B cell (primary cell): ENCODE data around the gene GRIK3. TPM values are rescaled to one million over a fixed set of nuclear protein-coding genes. Genes with fewer than 3 reads are reported as not detected.

Experiments used
- ATAC-seq: fragments of 200-7000 bp; cut with Tn5 transposase; one replicate; pipeline ENCODE4 v1.10.0; 2021; ENCODE audit warnings: low read depth, mild to moderate bottlenecking, moderate number of reproducible peaks, moderate library complexity
- CTCF ChIA-PET: fragments of 350-600 bp; sonication (Branson Sonifier 250); formaldehyde crosslinking; loops from one replicate; lab custom pipeline; 2021; ENCODE audit warnings: antibody characterized with exemption, inconsistent platforms; lab: Charles Lee
- POLR2A ChIA-PET: fragments of 350-600 bp; sonication (Branson Sonifier 250); formaldehyde crosslinking; loops from one replicate; lab custom pipeline; 2021; ENCODE audit warnings: antibody characterized with exemption; lab: Charles Lee
- DNase-seq: peaks from one replicate; pipeline ENCODE4 v3.0.0; 2013
- H2AFZ ChIP-seq: 2 replicates; pipeline ENCODE4 v1.6.1; 2012; ENCODE audit warnings: mild to moderate bottlenecking, low read depth, low read length; ENCODE audit not compliant: insufficient read depth, poor library complexity, severe bottlenecking
- H3K27ac ChIP-seq, 2 donors: 1 replicate in 1 of 2; 2 replicates in 1 of 2; pipeline ENCODE4 v1.5.1; 2012 to 2013; ENCODE audit warnings: low read length in 2 of 2, mild to moderate bottlenecking in 2 of 2, moderate library complexity in 1 of 2
- H3K27me3 ChIP-seq, 4 experiments: fragments of 200-600 bp in 1 of 4; sonication (generic) in 1 of 4; replicated peaks in 1 of 4; 1 replicate in 2 of 4; 2 replicates in 2 of 4; pipeline versions ENCODE4 v1.6.1 to v1.7.0; 2013 to 2016; ENCODE audit warnings: low read length in 3 of 4, mild to moderate bottlenecking in 2 of 4, mixed read lengths in 1 of 4, moderate library complexity in 1 of 4; ENCODE audit not compliant: insufficient read depth in 4 of 4, control insufficient read depth in 3 of 4; ENCODE audit errors: control extremely low read depth in 1 of 4
- H3K36me3 ChIP-seq, 2 experiments: replicated peaks in 1 of 2; 1 replicate in 1 of 2; 2 replicates in 1 of 2; pipeline versions ENCODE4 v1.6.1 to v1.7.1; 2013; ENCODE audit warnings: low read length in 1 of 2; ENCODE audit not compliant: insufficient read depth in 2 of 2, control insufficient read depth in 1 of 2; ENCODE audit errors: control extremely low read depth in 1 of 2, extremely low read depth in 1 of 2
- H3K4me1 ChIP-seq, 2 donors: fragments of 200-600 bp in 1 of 2; sonication (generic) in 1 of 2; 1 replicate in 1 of 2; 2 replicates in 1 of 2; pipeline versions ENCODE4 v1.5.1 to v1.6.1; 2013 to 2017; ENCODE audit warnings: low read length in 2 of 2; ENCODE audit not compliant: control insufficient read depth in 2 of 2, insufficient read depth in 2 of 2
- H3K4me2 ChIP-seq: replicated peaks from 2 replicates; pipeline ENCODE3; 2012; ENCODE audit warnings: mild to moderate bottlenecking, low read depth, low read length; ENCODE audit not compliant: poor library complexity, severe bottlenecking
- H3K4me3 ChIP-seq, 5 experiments: fragments of 200-600 bp in 1 of 5; sonication (generic) in 1 of 5; 1 replicate in 3 of 5; 2 replicates in 2 of 5; pipeline versions ENCODE4 v1.5.1 to v1.7.0; 2011 to 2016; ENCODE audit warnings: low read length in 4 of 5, mild to moderate bottlenecking in 4 of 5, low read depth in 2 of 5, control low read depth in 1 of 5, moderate library complexity in 1 of 5; ENCODE audit not compliant: insufficient read depth in 1 of 5; ENCODE audit errors: control extremely low read depth in 1 of 5, extremely low read depth in 1 of 5
- H3K79me2 ChIP-seq: fragments of 200-600 bp; sonication (generic); one replicate; pipeline ENCODE4 v1.6.0; 2016; ENCODE audit warnings: low read length; ENCODE audit not compliant: control insufficient read depth, insufficient read depth
- H3K9ac ChIP-seq: fragments of 200-600 bp; sonication (generic); 2 replicates; pipeline ENCODE4 v1.6.1; 2017; ENCODE audit warnings: mild to moderate bottlenecking, low read length, moderate library complexity
- H3K9me3 ChIP-seq, 3 donors: one replicate each; pipeline versions ENCODE4 v1.6.1 to v1.7.1; 2013; ENCODE audit warnings: low read length in 2 of 3; ENCODE audit not compliant: control insufficient read depth in 2 of 3, insufficient read depth in 1 of 3; ENCODE audit errors: control extremely low read depth in 1 of 3
- H4K20me1 ChIP-seq: 2 replicates; pipeline ENCODE4 v1.6.0; 2012; ENCODE audit warnings: mild to moderate bottlenecking, low read length; ENCODE audit not compliant: insufficient read depth, control insufficient read depth, poor library complexity, severe bottlenecking
- H3K27ac Mint-ChIP-seq: one replicate; pipeline ENCODE4 v1.8.0; 2021; ENCODE audit warnings: mixed read lengths
- H3K27me3 Mint-ChIP-seq: one replicate; pipeline ENCODE4 v1.8.0; 2021; ENCODE audit warnings: mixed read lengths
- H3K4me1 Mint-ChIP-seq: one replicate; pipeline ENCODE4 v1.8.0; 2021; ENCODE audit warnings: mixed read lengths
- H3K4me3 Mint-ChIP-seq: one replicate; pipeline ENCODE4 v1.8.0; 2021; ENCODE audit warnings: mixed read lengths
- H3K9me3 Mint-ChIP-seq: one replicate; pipeline ENCODE4 v1.8.0; 2022; ENCODE audit warnings: mixed read lengths; ENCODE audit not compliant: insufficient read depth
- EZH2 ChIP-seq: IDR thresholded peaks from 2 replicates; pipeline ENCODE4 v1.6.1; 2012; ENCODE audit warnings: borderline replicate concordance, low read depth, mild to moderate bottlenecking, moderate library complexity, low read length; ENCODE audit not compliant: insufficient read depth, poor library complexity, severe bottlenecking
- WGBS: methylation state at CpG from one replicate; pipeline ENCODE4 v1.1.5; 2013; ENCODE audit warnings: missing lambda C conversion rate; ENCODE audit not compliant: insufficient coverage; 5-methylcytosine and 5-hydroxymethylcytosine counted together
- intact Hi-C: fragments of 100-400 bp; cut with micrococcal nuclease; formaldehyde crosslinking; loops from one replicate; pipeline ENCODE4 v1.10.0; 2022
- polyA plus RNA-seq: library from polyadenylated mRNA; depleted of rRNA; stranded (reverse); fragments of >200 nt; gene quantifications from 2 replicates; pipeline ENCODE4 v1.2.3, GENCODE V29; 2012
- total RNA-seq, 2 donors: library from RNA; stranded (reverse); fragments of 120-200 nt in 1 of 2; gene quantifications; 1 replicate in 1 of 2; 2 replicates in 1 of 2; pipeline versions ENCODE4 v1.2.3 to v1.2.4, GENCODE V29; 2013 to 2022
- TF ChIP-seq, protein P1 (sequence below): fragments of 200-600 bp; IDR thresholded peaks from one replicate; pipeline ENCODE4 v1.8.0; 2022; ENCODE audit warnings: antibody characterized with exemption, mild to moderate bottlenecking

GRIK3 gene
- total and polyA plus RNA-seq, 2 donors (not counting 1 experiment from before 2014, with no cell fraction given), result 0.12 to 1.5 TPM

DNA sequence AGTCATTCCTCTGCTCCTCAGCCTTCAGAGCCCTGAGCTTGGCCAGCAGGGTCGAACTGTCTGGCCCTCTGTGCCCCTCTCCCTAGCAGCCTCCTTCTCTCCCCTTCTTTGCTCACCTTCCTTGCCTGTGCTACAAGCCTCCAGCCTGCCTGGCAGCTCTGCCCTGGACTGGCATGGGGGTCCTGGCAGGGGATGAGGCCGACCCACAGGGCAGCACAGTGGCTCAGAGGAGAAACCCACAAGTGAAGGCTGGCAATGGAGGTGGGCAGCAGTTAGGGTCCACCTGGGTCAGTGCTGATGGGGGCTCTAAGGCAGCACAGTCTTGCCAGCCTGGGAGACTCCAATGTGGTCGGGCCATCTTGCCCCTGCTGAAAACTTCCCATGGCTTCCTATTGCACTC, 274.2 kb downstream of the GRIK3 start:
- H3K79me2 ChIP-seq, result no peaks in the 10 kb centered on the region
- Mint-ChIP-seq H3K4me3 (no peak overlapping the region), H3K27me3 (peaks cover 13% of the 10 kb centered on the region), H3K9me3 (no peaks in the 10 kb centered on the region), H3K4me1 (no peaks in the 10 kb centered on the region), H3K27ac (no peak overlapping the region)
- peaks cover 0 to 5% (median 0%) of the 10 kb centered on the region in 3 donors for H3K9me3 ChIP-seq
- H4K20me1 ChIP-seq, result no peaks in the 10 kb centered on the region
- CTCF ChIA-PET, result no interaction called here
- H3K36me3 ChIP-seq, result no peaks in the 10 kb centered on the region
- no peaks in the 10 kb centered on the region for H3K4me1 ChIP-seq
- H3K9ac ChIP-seq, result no peak overlapping the region
- no peak overlapping the region for H2AFZ ChIP-seq
- intact Hi-C loops, result no loop called here
- H3K27ac ChIP-seq, result no peak overlapping the region
- DNase-seq (no peak), ATAC-seq (no peak)
- TF ChIP-seq, protein P1, sequence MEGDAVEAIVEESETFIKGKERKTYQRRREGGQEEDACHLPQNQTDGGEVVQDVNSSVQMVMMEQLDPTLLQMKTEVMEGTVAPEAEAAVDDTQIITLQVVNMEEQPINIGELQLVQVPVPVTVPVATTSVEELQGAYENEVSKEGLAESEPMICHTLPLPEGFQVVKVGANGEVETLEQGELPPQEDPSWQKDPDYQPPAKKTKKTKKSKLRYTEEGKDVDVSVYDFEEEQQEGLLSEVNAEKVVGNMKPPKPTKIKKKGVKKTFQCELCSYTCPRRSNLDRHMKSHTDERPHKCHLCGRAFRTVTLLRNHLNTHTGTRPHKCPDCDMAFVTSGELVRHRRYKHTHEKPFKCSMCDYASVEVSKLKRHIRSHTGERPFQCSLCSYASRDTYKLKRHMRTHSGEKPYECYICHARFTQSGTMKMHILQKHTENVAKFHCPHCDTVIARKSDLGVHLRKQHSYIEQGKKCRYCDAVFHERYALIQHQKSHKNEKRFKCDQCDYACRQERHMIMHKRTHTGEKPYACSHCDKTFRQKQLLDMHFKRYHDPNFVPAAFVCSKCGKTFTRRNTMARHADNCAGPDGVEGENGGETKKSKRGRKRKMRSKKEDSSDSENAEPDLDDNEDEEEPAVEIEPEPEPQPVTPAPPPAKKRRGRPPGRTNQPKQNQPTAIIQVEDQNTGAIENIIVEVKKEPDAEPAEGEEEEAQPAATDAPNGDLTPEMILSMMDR, result no peak
- TF ChIP-seq EZH2, result no peak
- peaks cover 0 to 2% (median 0%) of the 10 kb centered on the region in 4 experiments for H3K27me3 ChIP-seq
- WGBS, result 50% methylated on average over 3 of the region's 3 CpGs
- POLR2A ChIA-PET, result no interaction called here
- H3K4me3 ChIP-seq, result no peak overlapping the region
- no peak overlapping the region for H3K4me2 ChIP-seq

GRCh38 chr1:36759355-36759754, 275.0 kb downstream of the GRIK3 start:
- Histone ChIP-seq H3K27me3 (peaks cover 0 to 2% (median 0%) of the 10 kb centered on the region in 4 experiments), H3K9me3 (peaks cover 0 to 5% (median 0%) of the 10 kb centered on the region in 3 donors), H3K27ac (no peak overlapping the region), H2AFZ (no peak overlapping the region), H3K36me3 (no peaks in the 10 kb centered on the region), H3K4me1 (no peaks in the 10 kb centered on the region), H3K4me2 (no peak overlapping the region), H3K79me2 (no peaks in the 10 kb centered on the region), H4K20me1 (no peaks in the 10 kb centered on the region), H3K4me3 (no peak overlapping the region), H3K9ac (no peak overlapping the region)
- ChIA-PET POLR2A (no interaction called here), CTCF (interaction anchor here (0.7 kb wide), 1 partner anchor 244 kb away, joined by 5 read pairs; no protein-coding TSS in a partner anchor)
- Mint-ChIP-seq H3K27me3 (peaks cover 19% of the 10 kb centered on the region), H3K4me3 (no peak overlapping the region), H3K27ac (no peak overlapping the region), H3K9me3 (no peaks in the 10 kb centered on the region), H3K4me1 (no peaks in the 10 kb centered on the region)
- ATAC-seq (no peak), DNase-seq (no peak)
- 100% methylated on average over 1 of the region's 5 CpGs for WGBS
- TF ChIP-seq, protein P1, result no peak
- TF ChIP-seq EZH2, result no peak
- intact Hi-C loops, result no loop called here
